Activated T-helper 17 cell treated with anti-CD3 and anti-CD28 coated beads, Interleukin-2, amount 50 U/mL, for 72 hours (primary cell): ENCODE measurements around the gene SULF2. TPM values are rescaled to one million over a fixed set of nuclear protein-coding genes. Genes with fewer than 3 reads are reported as not detected.

Experiments used
- ATAC-seq: fragments of 150-1000 bp; cut with Tn5 transposase; replicated peaks from 2 replicates; pipeline ENCODE4 v1.10.0; 2021; ENCODE audit warnings: mild to moderate bottlenecking, moderate library complexity
- H3K27ac Mint-ChIP-seq: one replicate; pipeline ENCODE4 v1.8.0; 2022; ENCODE audit warnings: mixed read lengths
- H3K27me3 Mint-ChIP-seq: one replicate; pipeline ENCODE4 v1.8.0; 2022; ENCODE audit warnings: mixed read lengths
- H3K36me3 Mint-ChIP-seq: one replicate; pipeline ENCODE4 v1.8.0; 2022; ENCODE audit warnings: low read depth, mild to moderate bottlenecking, mixed read lengths
- H3K4me1 Mint-ChIP-seq: one replicate; pipeline ENCODE4 v1.8.0; 2022; ENCODE audit warnings: mixed read lengths
- H3K4me3 Mint-ChIP-seq: one replicate; pipeline ENCODE4 v1.8.0; 2022; ENCODE audit warnings: mild to moderate bottlenecking, mixed read lengths
- H3K9me3 Mint-ChIP-seq: one replicate; pipeline ENCODE4 v1.8.0; 2022; ENCODE audit warnings: mixed read lengths
- total RNA-seq, 2 donors: library from RNA; stranded (reverse); gene quantifications; one replicate each; pipeline ENCODE4 v1.2.3, GENCODE V29; 2022

Gene SULF2
- total RNA-seq, 2 donors from 2014 or later, result 1.6 to 2.2 TPM

GRCh38 chr20:47749339-47749738 lies 35.9 kb downstream of the SULF2 start:
- H3K27me3 Mint-ChIP-seq, result no peaks in the 10 kb centered on the region
- H3K36me3 Mint-ChIP-seq, result no peaks in the 10 kb centered on the region
- H3K4me3 Mint-ChIP-seq, result no peak overlapping the region
- no peaks in the 10 kb centered on the region for H3K9me3 Mint-ChIP-seq
- H3K27ac Mint-ChIP-seq, result no peak overlapping the region
- peaks cover 12% of the 10 kb centered on the region for H3K4me1 Mint-ChIP-seq
- ATAC-seq, result no peak

GRCh38 chr20:47748823-47749222 lies 36.5 kb downstream of the SULF2 start:
- H3K27me3 Mint-ChIP-seq, result peaks cover 2% of the 10 kb centered on the region
- no peak for ATAC-seq
- peak overlapping the region; percentile 37 for H3K27ac Mint-ChIP-seq
- H3K36me3 Mint-ChIP-seq, result no peaks in the 10 kb centered on the region
- no peaks in the 10 kb centered on the region for H3K9me3 Mint-ChIP-seq
- H3K4me3 Mint-ChIP-seq, result no peak overlapping the region
- peaks cover 12% of the 10 kb centered on the region for H3K4me1 Mint-ChIP-seq

GRCh38 chr20:47748069-47748468 lies 37.2 kb downstream of the SULF2 start:
- H3K4me3 Mint-ChIP-seq, result no peak overlapping the region
- H3K36me3 Mint-ChIP-seq, result no peaks in the 10 kb centered on the region
- H3K4me1 Mint-ChIP-seq, result peaks cover 12% of the 10 kb centered on the region
- no peaks in the 10 kb centered on the region for H3K9me3 Mint-ChIP-seq
- ATAC-seq, result no peak
- peaks cover 7% of the 10 kb centered on the region for H3K27me3 Mint-ChIP-seq
- peak overlapping the region; percentile 37 for H3K27ac Mint-ChIP-seq

GRCh38 chr20:47747669-47748031 lies 37.6 kb downstream of the SULF2 start:
- H3K9me3 Mint-ChIP-seq, result no peaks in the 10 kb centered on the region
- H3K27me3 Mint-ChIP-seq, result peaks cover 7% of the 10 kb centered on the region
- no peak overlapping the region for H3K4me3 Mint-ChIP-seq
- H3K36me3 Mint-ChIP-seq, result no peaks in the 10 kb centered on the region
- peaks cover 12% of the 10 kb centered on the region for H3K4me1 Mint-ChIP-seq
- H3K27ac Mint-ChIP-seq, result peak overlapping the region; percentile 37
- ATAC-seq, result no peak

- Mint-ChIP-seq H3K27me3 (peaks cover 11% of the 10 kb centered on the region), H3K4me1 (peaks cover 12% of the 10 kb centered on the region), H3K4me3 (no peak overlapping the region), H3K9me3 (no peaks in the 10 kb centered on the region), H3K36me3 (no peaks in the 10 kb centered on the region), H3K27ac (no peak overlapping the region)
- no peak for ATAC-seq
These were observed 40.5 kb downstream of the SULF2 start for GRCh38 chr20:47744803-47745202.

GRCh38 chr20:47743671-47744070 lies 41.6 kb downstream of the SULF2 start:
- no peak for ATAC-seq
- H3K27me3 Mint-ChIP-seq, result peaks cover 14% of the 10 kb centered on the region
- no peak overlapping the region for H3K4me3 Mint-ChIP-seq
- H3K4me1 Mint-ChIP-seq, result peaks cover 8% of the 10 kb centered on the region
- no peaks in the 10 kb centered on the region for H3K36me3 Mint-ChIP-seq
- H3K9me3 Mint-ChIP-seq, result no peaks in the 10 kb centered on the region
- peak overlapping the region; percentile 28 for H3K27ac Mint-ChIP-seq

- Mint-ChIP-seq H3K4me1 (no peaks in the 10 kb centered on the region), H3K27me3 (peaks cover 14% of the 10 kb centered on the region), H3K4me3 (no peak overlapping the region), H3K9me3 (no peaks in the 10 kb centered on the region), H3K36me3 (no peaks in the 10 kb centered on the region), H3K27ac (no peak overlapping the region)
- no peak for ATAC-seq
These were observed 43.3 kb downstream of the SULF2 start for GRCh38 chr20:47741669-47742608.

GRCh38 chr20:47740862-47741184 lies 44.5 kb downstream of the SULF2 start:
- H3K27me3 Mint-ChIP-seq, result peaks cover 14% of the 10 kb centered on the region
- H3K36me3 Mint-ChIP-seq, result no peaks in the 10 kb centered on the region
- H3K9me3 Mint-ChIP-seq, result no peaks in the 10 kb centered on the region
- H3K27ac Mint-ChIP-seq, result no peak overlapping the region
- no peak overlapping the region for H3K4me3 Mint-ChIP-seq
- no peak for ATAC-seq
- H3K4me1 Mint-ChIP-seq, result no peaks in the 10 kb centered on the region

GRCh38 chr20:47740121-47740861 lies 45.0 kb downstream of the SULF2 start:
- Mint-ChIP-seq H3K4me3 (no peak overlapping the region), H3K36me3 (no peaks in the 10 kb centered on the region), H3K4me1 (no peaks in the 10 kb centered on the region), H3K27ac (no peak overlapping the region), H3K9me3 (no peaks in the 10 kb centered on the region), H3K27me3 (peaks cover 14% of the 10 kb centered on the region)
- no peak for ATAC-seq

GRCh38 chr20:47737923-47738322 lies 47.4 kb downstream of the SULF2 start:
- no peaks in the 10 kb centered on the region for H3K9me3 Mint-ChIP-seq
- no peak overlapping the region for H3K4me3 Mint-ChIP-seq
- no peak for ATAC-seq
- H3K27ac Mint-ChIP-seq, result no peak overlapping the region
- H3K36me3 Mint-ChIP-seq, result no peaks in the 10 kb centered on the region
- no peaks in the 10 kb centered on the region for H3K4me1 Mint-ChIP-seq
- H3K27me3 Mint-ChIP-seq, result peaks cover 7% of the 10 kb centered on the region

GRCh38 chr20:47736570-47737152 lies 48.6 kb downstream of the SULF2 start:
- Mint-ChIP-seq H3K36me3 (no peaks in the 10 kb centered on the region), H3K9me3 (no peaks in the 10 kb centered on the region), H3K4me3 (no peak overlapping the region), H3K4me1 (no peaks in the 10 kb centered on the region), H3K27ac (no peak overlapping the region), H3K27me3 (peaks cover 7% of the 10 kb centered on the region)
- ATAC-seq, result no peak

GRCh38 chr20:47735412-47736400 lies 49.6 kb downstream of the SULF2 start:
- Mint-ChIP-seq H3K4me1 (no peaks in the 10 kb centered on the region), H3K27me3 (peaks cover 3% of the 10 kb centered on the region), H3K36me3 (no peaks in the 10 kb centered on the region), H3K4me3 (no peak overlapping the region), H3K9me3 (no peaks in the 10 kb centered on the region), H3K27ac (no peak overlapping the region)
- ATAC-seq, result no peak

GRCh38 chr20:47734870-47735269 lies 50.4 kb downstream of the SULF2 start:
- H3K27me3 Mint-ChIP-seq, result peaks cover 3% of the 10 kb centered on the region
- H3K27ac Mint-ChIP-seq, result no peak overlapping the region
- ATAC-seq, result no peak
- no peaks in the 10 kb centered on the region for H3K36me3 Mint-ChIP-seq
- no peaks in the 10 kb centered on the region for H3K4me1 Mint-ChIP-seq
- H3K4me3 Mint-ChIP-seq, result no peak overlapping the region
- H3K9me3 Mint-ChIP-seq, result no peaks in the 10 kb centered on the region

- H3K36me3 Mint-ChIP-seq, result no peaks in the 10 kb centered on the region
- H3K4me1 Mint-ChIP-seq, result peaks cover 7% of the 10 kb centered on the region
- H3K27me3 Mint-ChIP-seq, result no peaks in the 10 kb centered on the region
- H3K9me3 Mint-ChIP-seq, result no peaks in the 10 kb centered on the region
- H3K27ac Mint-ChIP-seq, result no peak overlapping the region
- H3K4me3 Mint-ChIP-seq, result no peak overlapping the region
- ATAC-seq, result no peak
These were observed 51.4 kb downstream of the SULF2 start for GRCh38 chr20:47733892-47734291.
